HCT116 (cell line): ENCODE data around the gene GADD45A. TPM values are rescaled to one million over a fixed set of nuclear protein-coding genes. Genes with fewer than 3 reads are reported as not detected.

Source experiments
- ATAC-seq: fragments of 200-7000 bp; cut with Tn5 transposase; 2 replicates; pipeline ENCODE4 v1.9.1; 2020; ENCODE audit warnings: mild to moderate bottlenecking, moderate library complexity
- BruUV-seq: library from RNA; stranded (reverse); fragments of 400-500 nt; replicated peaks from 2 replicates; lab custom pipeline; 2021; lab: Mats Ljungman, UMichigan
- CTCF ChIA-PET: fragments of 300-600 bp; sonication (Branson Sonifier 250); formaldehyde crosslinking; loops from one replicate; lab custom pipeline; 2021; ENCODE audit warnings: antibody characterized with exemption; lab: Charles Lee
- POLR2A ChIA-PET: fragments of 300-600, 350-600 bp; sonication (Branson Sonifier 250); formaldehyde crosslinking; loops from one replicate; lab custom pipeline; 2021; ENCODE audit warnings: antibody characterized with exemption; lab: Charles Lee
- RAD21 ChIA-PET, 2 experiments: fragments of 300-600 bp; sonication (Branson Sonifier 250); formaldehyde crosslinking; loops; one replicate each; lab custom pipeline; 2023; ENCODE audit warnings: low total read pairs in 2 of 2; ENCODE audit not compliant: uncharacterized antibody in 2 of 2, unreplicated experiment in 2 of 2, low non-redundant PET in 1 of 2; lab: Charles Lee
- DNase-seq: peaks from one replicate; pipeline ENCODE4 v3.0.0-alpha.2; 2010; ENCODE audit warnings: low read depth, low spot score
- H2AFZ ChIP-seq: fragments of 200-600 bp; shearing (Covaris generic), sonication (generic); 2 replicates; pipeline ENCODE4 v1.6.1; 2017; ENCODE audit warnings: low read depth, mixed run types, mixed read lengths, antibody characterized with exemption, low read length; ENCODE audit not compliant: poor library complexity, severe bottlenecking
- H3K27ac ChIP-seq: 2 replicates; pipeline ENCODE4 v1.5.1; 2012; ENCODE audit warnings: low read depth, low read length
- H3K27me3 ChIP-seq: fragments of 200-600 bp; sonication (generic); 2 replicates; pipeline ENCODE4 v1.6.1; 2016; ENCODE audit warnings: mixed run types, low read length, mixed read lengths; ENCODE audit not compliant: insufficient read depth
- H3K36me3 ChIP-seq, 2 experiments: fragments of 200-500 bp in 1 of 2; fragments of 200-600 bp in 1 of 2; sonication (Bioruptor generic) in 1 of 2; sonication (generic) in 1 of 2; 2 replicates each; pipeline versions ENCODE4 v1.5.1 to v1.6.1; 2014 to 2016; ENCODE audit warnings: low read length in 2 of 2, inconsistent platforms in 1 of 2, mixed read lengths in 1 of 2, mixed run types in 1 of 2; ENCODE audit not compliant: insufficient read depth in 2 of 2, control insufficient read depth in 1 of 2
- H3K4me1 ChIP-seq, 2 experiments: fragments of 200-600 bp in 1 of 2; sonication (generic) in 1 of 2; 2 replicates each; pipeline versions ENCODE4 v1.5.1 to v1.6.1; 2012 to 2017; ENCODE audit warnings: low read length in 2 of 2, inconsistent platforms in 1 of 2, mild to moderate bottlenecking in 1 of 2, mixed read lengths in 1 of 2, mixed run types in 1 of 2, moderate library complexity in 1 of 2; ENCODE audit not compliant: insufficient read depth in 2 of 2, control insufficient read depth in 1 of 2
- H3K4me2 ChIP-seq: fragments of 200-600 bp; sonication (generic); 2 replicates; pipeline ENCODE4 v1.6.1; 2017; ENCODE audit warnings: mixed run types, low read length, mixed read lengths
- H3K4me3 ChIP-seq, 2 experiments: fragments of 200-600 bp in 1 of 2; sonication (generic) in 1 of 2; replicated peaks in 1 of 2; 2 replicates each; pipeline ENCODE4 v1.5.1; 2011 to 2016; ENCODE audit warnings: low read length in 2 of 2, control low read depth in 1 of 2, low read depth in 1 of 2, mild to moderate bottlenecking in 1 of 2, mixed read lengths in 1 of 2, mixed run types in 1 of 2
- H3K79me2 ChIP-seq: fragments of 200-600 bp; sonication (generic); 2 replicates; pipeline ENCODE4 v1.6.1; 2017; ENCODE audit warnings: mild to moderate bottlenecking, mixed run types, low read length, moderate library complexity, mixed read lengths; ENCODE audit not compliant: insufficient read depth
- H3K9ac ChIP-seq: fragments of 200-600 bp; sonication (generic); 2 replicates; pipeline ENCODE4 v1.6.1; 2016; ENCODE audit warnings: low read length, mixed read lengths
- H3K9me2 ChIP-seq: fragments of 200-600 bp; sonication (generic), shearing (Covaris generic); 2 replicates; pipeline ENCODE4 v1.6.1; 2017; ENCODE audit warnings: mixed run types, mild to moderate bottlenecking, moderate library complexity; ENCODE audit not compliant: insufficient read depth
- H3K9me3 ChIP-seq, 2 experiments: fragments of 200-500 bp in 1 of 2; fragments of 200-600 bp in 1 of 2; sonication (Bioruptor generic) in 1 of 2; sonication (generic) in 1 of 2; 2 replicates each; pipeline ENCODE4 v1.6.1; 2014 to 2017; ENCODE audit warnings: low read length in 2 of 2, mixed read lengths in 2 of 2, inconsistent platforms in 1 of 2, low read depth in 1 of 2, mild to moderate bottlenecking in 1 of 2, mixed run types in 1 of 2, moderate library complexity in 1 of 2; ENCODE audit not compliant: control insufficient read depth in 1 of 2, insufficient read depth in 1 of 2
- H4K20me1 ChIP-seq: fragments of 200-600 bp; sonication (generic), shearing (Covaris generic); 2 replicates; pipeline ENCODE4 v1.6.1; 2017; ENCODE audit warnings: mixed run types, mild to moderate bottlenecking, moderate library complexity; ENCODE audit not compliant: insufficient read depth
- CBX3 ChIP-seq: IDR thresholded peaks from 2 replicates; pipeline ENCODE4 v1.6.1; 2012; ENCODE audit warnings: low read depth
- CEBPB ChIP-seq: IDR thresholded peaks from 2 replicates; pipeline ENCODE4 v1.6.1; 2012; ENCODE audit warnings: low read depth
- EGR1 ChIP-seq: IDR thresholded peaks from 2 replicates; pipeline ENCODE4 v1.6.1; 2012; ENCODE audit warnings: low read depth
- EZH2 ChIP-seq: fragments of 200-600 bp; sonication (generic); IDR thresholded peaks from 2 replicates; pipeline ENCODE4 v1.6.1; 2017; ENCODE audit warnings: antibody characterized with exemption, mixed run types
- FOSL1 ChIP-seq: IDR thresholded peaks from 2 replicates; pipeline ENCODE4 v1.6.1; 2012; ENCODE audit warnings: low read depth
- JUND ChIP-seq: IDR thresholded peaks from 2 replicates; pipeline ENCODE4 v1.6.1; 2012
- MAX ChIP-seq: IDR thresholded peaks from 2 replicates; pipeline ENCODE4 v1.6.1; 2012
- POLR2A ChIP-seq: IDR thresholded peaks from 2 replicates; pipeline ENCODE4 v1.7.0; 2011; ENCODE audit warnings: borderline replicate concordance; ENCODE audit not compliant: insufficient read depth, insufficient read length; ENCODE audit errors: extremely low read depth
- POLR2AphosphoS5 ChIP-seq: IDR thresholded peaks from 2 replicates; pipeline ENCODE4 v1.6.1; 2011; ENCODE audit warnings: mild to moderate bottlenecking, low read depth, low read length, moderate library complexity
- RAD21 ChIP-seq: IDR thresholded peaks from 2 replicates; pipeline ENCODE4 v1.6.1; 2012; ENCODE audit warnings: low read depth, mild to moderate bottlenecking
- SIN3A ChIP-seq: IDR thresholded peaks from 2 replicates; pipeline ENCODE4 v1.6.1; 2012; ENCODE audit warnings: low read depth
- SP1 ChIP-seq: IDR thresholded peaks from 2 replicates; pipeline ENCODE4 v1.6.1; 2012; ENCODE audit warnings: low read depth
- YY1 ChIP-seq: IDR thresholded peaks from 2 replicates; pipeline ENCODE4 v1.6.1; 2011; ENCODE audit warnings: low read length, low read depth, moderate library complexity, mild to moderate bottlenecking; ENCODE audit not compliant: insufficient replicate concordance; ENCODE audit errors: extremely low read depth
- ZBTB33 ChIP-seq: IDR thresholded peaks from 2 replicates; pipeline ENCODE4 v1.6.1; 2011; ENCODE audit warnings: mild to moderate bottlenecking, low read length, moderate library complexity; ENCODE audit not compliant: insufficient replicate concordance; ENCODE audit errors: extremely low read depth
- ZFX ChIP-seq: fragments of 450-650 bp; IDR thresholded peaks from 2 replicates; pipeline ENCODE4 v1.6.1; 2017
- ZNF274 ChIP-seq: fragments of 200-500 bp; sonication (Bioruptor generic); IDR thresholded peaks from 2 replicates; pipeline ENCODE4 v1.6.1; 2014; ENCODE audit warnings: mild to moderate bottlenecking, low read depth, low read length, inconsistent platforms
- intact Hi-C: fragments of 100-400 bp; cut with micrococcal nuclease; formaldehyde crosslinking; loops from 2 replicates; pipeline ENCODE4 v1.10.0; 2022
- total RNA-seq: library from RNA; stranded (reverse); gene quantifications from one replicate; pipeline ENCODE4 v1.2.1, GENCODE V29; 2021; ENCODE audit not compliant: unreplicated experiment
- TF ChIP-seq, protein P1 (sequence below): IDR thresholded peaks from 2 replicates; pipeline ENCODE4 v1.6.1; 2012

GADD45A gene
- total RNA-seq, 1 experiment from 2014 or later = 105 TPM

DNA sequence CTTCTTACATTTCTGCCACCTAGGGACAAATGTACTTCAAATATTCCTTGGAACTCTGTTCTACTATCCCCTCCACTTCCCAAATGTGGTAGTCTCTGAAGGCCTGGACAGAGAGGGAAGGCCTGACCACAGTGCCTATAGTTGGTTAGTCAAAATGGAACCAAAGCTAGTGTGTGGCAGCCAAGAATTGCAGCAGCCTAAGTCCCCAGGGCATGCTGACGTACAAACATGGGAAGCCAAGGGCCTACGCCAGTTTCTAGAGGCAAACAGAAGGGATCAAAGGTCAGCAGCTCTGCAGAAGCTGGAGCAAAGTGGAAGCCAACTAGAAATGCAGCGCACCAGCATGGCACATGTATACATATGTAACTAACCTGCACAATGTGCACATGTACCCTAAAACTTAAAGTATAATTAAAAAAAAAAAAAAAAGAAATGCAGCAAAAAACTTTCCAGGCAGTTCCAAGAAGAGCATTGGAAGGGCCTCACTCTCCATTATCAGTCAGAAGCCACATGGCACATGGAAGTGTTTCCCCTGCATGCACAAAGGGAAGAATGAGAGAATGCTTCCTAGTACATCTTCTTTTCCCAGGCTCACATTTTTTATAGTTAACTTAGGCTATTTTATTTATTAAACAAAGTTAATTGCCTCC lies 39.4 kb upstream of the GADD45A start:
- DNase-seq (no peak), ATAC-seq (no peak)
- intact Hi-C loops = no loop called here
- ChIA-PET RAD21 (no interaction called here), CTCF (no interaction called here)
- Histone ChIP-seq H3K4me2 (no peak overlapping the region), H3K9ac (no peak overlapping the region), H3K4me3 (no peak overlapping the region), H3K9me3 (no peaks in the 10 kb centered on the region), H4K20me1 (no peaks in the 10 kb centered on the region), H3K4me1 (no peaks in the 10 kb centered on the region), H3K9me2 (no peaks in the 10 kb centered on the region), H3K79me2 (no peaks in the 10 kb centered on the region), H3K27me3 (no peaks in the 10 kb centered on the region), H2AFZ (no peak overlapping the region)
- no TSS peak for BruUV-seq
- TF ChIP-seq, protein P1, sequence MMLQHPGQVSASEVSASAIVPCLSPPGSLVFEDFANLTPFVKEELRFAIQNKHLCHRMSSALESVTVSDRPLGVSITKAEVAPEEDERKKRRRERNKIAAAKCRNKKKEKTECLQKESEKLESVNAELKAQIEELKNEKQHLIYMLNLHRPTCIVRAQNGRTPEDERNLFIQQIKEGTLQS = no peak
- TF ChIP-seq FOSL1 (no peak), ZFX (no peak), EZH2 (no peak), POLR2AphosphoS5 (no peak), EGR1 (no peak), JUND (no peak), CBX3 (no peak), MAX (no peak), CEBPB (no peak), ZBTB33 (no peak), ZNF274 (no peak), RAD21 (no peak), SIN3A (no peak), YY1 (no peak), POLR2A (no peak), SP1 (no peak)
- TF ChIP-seq, all 23 proteins: peak for 0
- POLR2A ChIA-PET = no interaction called here
- no peaks in the 10 kb centered on the region for H3K36me3 ChIP-seq
- H3K27ac ChIP-seq = no peak overlapping the region
